T-helper 1 cell (primary cell): Measurements from ENCODE around the gene PPP1R3E.

Source experiments
- DNase-seq, 5 donors: peaks; one replicate each; pipeline ENCODE4 v3.0.0-alpha.2; 2012 to 2020

PPP1R3E gene

DNA sequence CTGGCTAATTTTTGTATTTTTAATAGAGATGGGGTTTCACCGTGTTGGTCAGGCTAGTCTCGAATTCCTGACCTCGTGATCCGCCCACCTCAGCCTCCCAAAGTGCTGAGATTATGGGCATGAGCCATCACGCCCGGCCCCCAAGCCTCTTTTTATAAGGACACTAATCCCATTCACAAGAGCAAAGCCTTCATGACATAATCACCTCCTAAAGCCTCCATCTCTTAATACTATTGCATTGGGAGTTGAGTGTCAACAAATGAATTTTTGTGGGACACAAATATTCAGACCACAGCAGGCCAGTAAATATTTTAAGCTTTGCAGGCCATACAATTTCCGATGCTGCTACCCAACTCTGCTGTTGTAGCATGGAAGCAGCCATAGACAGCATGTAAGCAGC, 54.1 kb downstream of the PPP1R3E start:
- no peak for DNase-seq
